ENCODE results near the gene TM9SF3.

DNA sequence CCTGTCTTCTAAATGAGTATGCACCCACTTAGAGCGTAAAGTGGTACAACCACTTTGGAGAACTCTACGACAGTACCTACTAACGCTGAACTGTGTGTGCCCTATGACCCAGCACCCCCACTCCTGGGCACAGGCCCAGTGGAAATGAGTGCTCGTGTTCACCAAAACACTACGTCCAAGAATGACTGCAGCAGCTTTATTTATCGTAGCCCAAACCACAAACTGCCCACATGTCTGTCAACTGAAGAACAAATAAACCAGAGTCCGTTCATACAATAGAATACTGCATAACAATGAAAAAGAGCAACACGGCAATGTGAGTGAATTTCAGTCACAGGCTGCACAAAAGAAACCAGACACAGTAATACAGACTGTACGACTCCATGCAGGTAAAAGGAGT lies 108.5 kb downstream of the TM9SF3 start:
- TF ChIP-seq, protein P1, sequence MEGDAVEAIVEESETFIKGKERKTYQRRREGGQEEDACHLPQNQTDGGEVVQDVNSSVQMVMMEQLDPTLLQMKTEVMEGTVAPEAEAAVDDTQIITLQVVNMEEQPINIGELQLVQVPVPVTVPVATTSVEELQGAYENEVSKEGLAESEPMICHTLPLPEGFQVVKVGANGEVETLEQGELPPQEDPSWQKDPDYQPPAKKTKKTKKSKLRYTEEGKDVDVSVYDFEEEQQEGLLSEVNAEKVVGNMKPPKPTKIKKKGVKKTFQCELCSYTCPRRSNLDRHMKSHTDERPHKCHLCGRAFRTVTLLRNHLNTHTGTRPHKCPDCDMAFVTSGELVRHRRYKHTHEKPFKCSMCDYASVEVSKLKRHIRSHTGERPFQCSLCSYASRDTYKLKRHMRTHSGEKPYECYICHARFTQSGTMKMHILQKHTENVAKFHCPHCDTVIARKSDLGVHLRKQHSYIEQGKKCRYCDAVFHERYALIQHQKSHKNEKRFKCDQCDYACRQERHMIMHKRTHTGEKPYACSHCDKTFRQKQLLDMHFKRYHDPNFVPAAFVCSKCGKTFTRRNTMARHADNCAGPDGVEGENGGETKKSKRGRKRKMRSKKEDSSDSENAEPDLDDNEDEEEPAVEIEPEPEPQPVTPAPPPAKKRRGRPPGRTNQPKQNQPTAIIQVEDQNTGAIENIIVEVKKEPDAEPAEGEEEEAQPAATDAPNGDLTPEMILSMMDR (IDR thresholded peaks at IDR 0.05): no peak
- TF ChIP-seq EP300 (IDR thresholded peaks at IDR 0.05): no peak

Measured in suprapubic skin (tissue), 3 donors.